Stimulated activated CD4-positive, alpha-beta T cell treated with anti-CD3 and anti-CD28 coated beads, Interleukin-12 subunit alpha, Interleukin-12 subunit beta, amount 100 ng/mL, for 4 hours (primary cell): ENCODE measurements around the gene MYT1.
"Not testable (repeated sequence)": the region's sequence is repeated elsewhere in the genome, so short reads cannot be mapped to it uniquely, and the experiment has no call there.

Experiments used
- DNase-seq: peaks from one replicate; pipeline ENCODE4 v3.0.0-alpha.2; 2020

The MYT1 gene

GRCh38 chr20:64164123-64164836 is at the start of gene MYT1:
MYT1 (plus strand) TSS chr20:64164452; CDS start chr20:64198862, 34,410 bp downstream.
- no peak for DNase-seq

- DNase-seq = no peak
Measured at GRCh38 chr20:64115171-64115911, 48.9 kb upstream of the MYT1 start.

- no peak for DNase-seq
Measured at GRCh38 chr20:64116016-64116415, 48.2 kb upstream of the MYT1 start.

GRCh38 chr20:64116541-64117431 is 47.5 kb upstream of the MYT1 start:
- DNase-seq = no peak

GRCh38 chr20:64117432-64117777 is 46.8 kb upstream of the MYT1 start:
- DNase-seq = not testable (repeated sequence)

- DNase-seq = no peak
Measured at GRCh38 chr20:64119301-64119680, 45.0 kb upstream of the MYT1 start.

GRCh38 chr20:64119681-64120341 is 44.4 kb upstream of the MYT1 start:
- no peak for DNase-seq

- DNase-seq = no peak
Measured at GRCh38 chr20:64121586-64121985, 42.7 kb upstream of the MYT1 start.

GRCh38 chr20:64122927-64123326 is 41.3 kb upstream of the MYT1 start:
- DNase-seq = not testable (repeated sequence)

GRCh38 chr20:64123517-64123916 is 40.7 kb upstream of the MYT1 start:
- not testable (repeated sequence) for DNase-seq

GRCh38 chr20:64129146-64129782 is 35.0 kb upstream of the MYT1 start:
- no peak for DNase-seq

GRCh38 chr20:64130271-64130670 is 34.0 kb upstream of the MYT1 start:
- DNase-seq = no peak

GRCh38 chr20:64130876-64131275 is 33.4 kb upstream of the MYT1 start:
- DNase-seq = no peak

- no peak for DNase-seq
Measured at GRCh38 chr20:64131406-64131805, 32.8 kb upstream of the MYT1 start.

- no peak for DNase-seq
Measured at GRCh38 chr20:64133951-64134407, 30.3 kb upstream of the MYT1 start.

- not testable (repeated sequence) for DNase-seq
Measured at GRCh38 chr20:64134744-64135143, 29.5 kb upstream of the MYT1 start.

- DNase-seq = no peak
Measured at GRCh38 chr20:64136004-64136710, 28.1 kb upstream of the MYT1 start.

- no peak for DNase-seq
Measured at GRCh38 chr20:64137598-64138031, 26.6 kb upstream of the MYT1 start.

- DNase-seq = no peak
Measured at GRCh38 chr20:64138276-64138815, 25.9 kb upstream of the MYT1 start.

- no peak for DNase-seq
Measured at GRCh38 chr20:64139199-64140060, 24.8 kb upstream of the MYT1 start.
